Neural progenitor cell (in vitro differentiated cells): Measurements from ENCODE around the gene ANKRD6.

ENCODE experiments used
- EZH2 ChIP-seq: fragments of 200-600 bp; sonication (generic); IDR thresholded peaks from 2 replicates; pipeline ENCODE4 v1.6.1; 2017; ENCODE audit warnings: antibody characterized with exemption, mild to moderate bottlenecking, moderate library complexity
- EZH2phosphoT487 ChIP-seq: fragments of 200-600 bp; sonication (generic); IDR thresholded peaks from 2 replicates; pipeline ENCODE4 v1.6.1; 2017; ENCODE audit warnings: antibody characterized with exemption
- TF ChIP-seq, protein P1 (sequence below): fragments of 200-600 bp; sonication (generic); IDR thresholded peaks from 2 replicates; pipeline ENCODE4 v1.5.1; 2017; ENCODE audit warnings: antibody characterized with exemption, mild to moderate bottlenecking

DNA sequence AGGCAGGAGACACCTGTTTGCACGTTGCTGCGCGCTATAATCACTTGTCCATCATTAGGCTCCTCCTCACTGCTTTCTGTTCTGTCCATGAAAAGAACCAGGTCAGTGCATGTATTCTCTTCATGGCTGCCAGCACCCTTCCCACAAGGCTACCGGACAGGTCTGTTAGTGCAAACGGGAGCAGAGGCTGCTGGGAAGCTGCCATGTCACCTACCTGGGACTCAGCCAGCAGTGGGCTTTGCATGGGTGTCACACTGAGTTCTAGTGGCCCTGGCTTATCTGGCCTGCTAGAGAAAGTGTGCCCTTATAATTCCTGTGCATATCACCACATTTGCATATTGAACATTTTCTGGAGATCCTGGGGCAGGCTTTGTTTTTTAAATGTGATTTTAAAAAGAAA, 180.8 kb downstream of the ANKRD6 start:
- TF ChIP-seq, protein P1, sequence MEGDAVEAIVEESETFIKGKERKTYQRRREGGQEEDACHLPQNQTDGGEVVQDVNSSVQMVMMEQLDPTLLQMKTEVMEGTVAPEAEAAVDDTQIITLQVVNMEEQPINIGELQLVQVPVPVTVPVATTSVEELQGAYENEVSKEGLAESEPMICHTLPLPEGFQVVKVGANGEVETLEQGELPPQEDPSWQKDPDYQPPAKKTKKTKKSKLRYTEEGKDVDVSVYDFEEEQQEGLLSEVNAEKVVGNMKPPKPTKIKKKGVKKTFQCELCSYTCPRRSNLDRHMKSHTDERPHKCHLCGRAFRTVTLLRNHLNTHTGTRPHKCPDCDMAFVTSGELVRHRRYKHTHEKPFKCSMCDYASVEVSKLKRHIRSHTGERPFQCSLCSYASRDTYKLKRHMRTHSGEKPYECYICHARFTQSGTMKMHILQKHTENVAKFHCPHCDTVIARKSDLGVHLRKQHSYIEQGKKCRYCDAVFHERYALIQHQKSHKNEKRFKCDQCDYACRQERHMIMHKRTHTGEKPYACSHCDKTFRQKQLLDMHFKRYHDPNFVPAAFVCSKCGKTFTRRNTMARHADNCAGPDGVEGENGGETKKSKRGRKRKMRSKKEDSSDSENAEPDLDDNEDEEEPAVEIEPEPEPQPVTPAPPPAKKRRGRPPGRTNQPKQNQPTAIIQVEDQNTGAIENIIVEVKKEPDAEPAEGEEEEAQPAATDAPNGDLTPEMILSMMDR: no peak
- TF ChIP-seq EZH2: no peak
- TF ChIP-seq EZH2phosphoT487: no peak
